GM18909 (cell line): ENCODE data around the gene HEPACAM.

Experiments used
- ATAC-seq: cut with Tn5 transposase; IDR thresholded peaks from one replicate; pipeline ENCODE4 v1.9.1; 2021; ENCODE audit warnings: mild to moderate bottlenecking; ENCODE audit not compliant: unreplicated experiment, poor library complexity

The HEPACAM gene

DNA sequence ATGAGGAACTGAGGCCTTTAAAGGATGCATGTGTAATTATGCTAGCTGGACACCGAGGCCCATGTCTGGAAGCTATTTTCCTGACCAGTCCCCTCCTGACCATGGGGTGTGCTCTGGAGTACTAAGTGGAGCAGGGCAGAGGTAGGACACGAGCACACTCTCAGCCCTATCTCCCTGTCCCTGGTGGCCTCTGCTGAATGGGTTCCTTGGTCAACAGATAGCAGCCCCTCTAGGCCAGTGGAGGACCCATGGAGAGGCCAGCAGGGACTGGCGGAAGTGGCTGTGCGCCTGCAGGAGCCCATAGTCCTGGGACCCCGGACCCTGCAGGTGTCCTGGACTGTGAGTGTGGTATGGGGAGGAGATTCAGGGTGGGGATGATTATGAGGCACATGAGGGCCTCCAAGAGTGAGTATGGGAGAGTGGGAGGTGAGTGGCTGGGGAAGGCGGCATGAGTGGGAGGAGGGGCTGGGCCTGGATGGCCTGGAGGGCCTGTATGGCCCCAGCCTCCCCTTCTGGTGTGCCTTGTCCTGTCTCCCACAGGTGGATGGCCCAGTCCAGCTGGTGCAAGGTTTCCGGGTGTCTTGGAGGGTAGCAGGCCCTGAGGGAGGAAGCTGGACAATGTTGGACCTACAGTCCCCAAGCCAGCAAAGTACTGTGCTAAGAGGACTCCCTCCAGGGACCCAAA is 61.1 kb downstream of the HEPACAM start:
- no peak for ATAC-seq

DNA sequence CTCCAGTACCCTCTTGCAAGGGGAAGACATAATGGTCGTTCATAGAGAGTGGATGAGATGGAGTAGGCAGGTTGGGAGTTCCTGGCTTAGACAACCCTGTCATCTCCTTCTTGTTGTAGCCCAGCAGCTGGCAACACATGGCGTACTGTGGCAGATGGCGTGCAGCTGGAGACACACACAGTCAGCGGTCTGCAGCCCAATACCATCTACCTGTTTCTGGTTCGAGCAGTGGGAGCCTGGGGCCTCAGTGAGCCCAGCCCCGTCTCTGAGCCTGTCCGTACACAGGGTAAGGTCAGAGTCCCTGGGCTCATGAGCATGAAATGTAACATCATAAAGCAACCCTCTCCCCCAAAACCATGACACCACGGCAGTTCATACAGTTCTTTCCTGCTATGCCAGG is 61.9 kb downstream of the HEPACAM start:
- no peak for ATAC-seq

DNA sequence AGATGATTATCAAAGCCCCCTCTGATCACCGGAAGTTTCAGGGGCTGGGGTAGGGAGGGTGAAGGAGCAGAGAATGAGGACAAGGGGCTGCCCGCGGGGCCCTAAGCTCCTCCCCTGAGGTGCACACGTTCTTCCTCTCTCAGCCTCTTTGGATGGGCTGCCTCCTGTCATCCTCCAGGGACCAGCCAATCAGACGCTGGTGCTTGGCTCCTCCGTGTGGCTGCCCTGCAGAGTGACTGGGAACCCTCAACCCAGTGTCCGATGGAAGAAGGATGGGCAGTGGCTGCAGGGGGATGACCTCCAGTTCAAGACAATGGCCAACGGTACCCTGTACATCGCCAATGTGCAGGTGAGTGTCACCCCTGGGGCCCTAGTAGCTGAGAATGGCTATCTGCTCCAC is 63.1 kb downstream of the HEPACAM start:
- no peak for ATAC-seq

DNA sequence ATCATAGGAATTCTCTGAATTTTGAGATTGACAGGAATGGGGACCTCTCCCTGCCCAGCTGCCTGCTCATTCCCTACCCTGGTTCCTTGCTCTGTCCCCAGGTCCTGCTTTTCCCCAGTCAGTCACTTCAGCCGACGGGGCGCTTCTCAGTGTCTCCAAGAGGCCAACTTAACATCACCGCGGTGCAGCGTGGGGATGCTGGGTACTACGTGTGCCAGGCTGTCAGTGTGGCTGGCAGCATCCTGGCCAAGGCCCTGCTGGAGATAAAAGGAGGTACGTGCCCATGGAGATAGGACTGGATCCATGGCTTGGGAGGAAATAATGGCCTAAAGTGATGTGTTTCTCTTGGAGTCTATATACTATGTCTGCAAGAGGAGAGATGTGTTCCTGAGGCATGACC is 63.6 kb downstream of the HEPACAM start:
- no peak for ATAC-seq

DNA sequence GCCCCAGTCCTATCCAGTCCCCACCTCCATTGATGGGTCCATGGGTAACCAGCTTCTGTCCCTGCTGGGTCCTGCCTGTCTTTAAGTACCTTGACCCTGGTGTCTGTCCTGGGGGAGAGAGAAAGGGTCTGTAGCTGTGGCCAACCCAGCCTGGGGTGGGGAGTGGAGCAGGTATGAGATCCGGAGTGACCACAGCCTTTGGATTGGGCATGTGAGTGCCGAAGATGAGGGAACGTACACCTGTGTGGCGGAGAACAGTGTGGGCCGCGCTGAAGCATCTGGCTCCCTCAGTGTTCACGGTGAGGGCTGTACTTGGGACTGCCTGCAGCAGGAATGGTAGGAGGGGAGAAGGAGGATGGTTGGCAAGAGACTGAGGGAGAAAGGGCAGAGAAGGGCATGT is 65.4 kb downstream of the HEPACAM start:
- ATAC-seq, result no peak

DNA sequence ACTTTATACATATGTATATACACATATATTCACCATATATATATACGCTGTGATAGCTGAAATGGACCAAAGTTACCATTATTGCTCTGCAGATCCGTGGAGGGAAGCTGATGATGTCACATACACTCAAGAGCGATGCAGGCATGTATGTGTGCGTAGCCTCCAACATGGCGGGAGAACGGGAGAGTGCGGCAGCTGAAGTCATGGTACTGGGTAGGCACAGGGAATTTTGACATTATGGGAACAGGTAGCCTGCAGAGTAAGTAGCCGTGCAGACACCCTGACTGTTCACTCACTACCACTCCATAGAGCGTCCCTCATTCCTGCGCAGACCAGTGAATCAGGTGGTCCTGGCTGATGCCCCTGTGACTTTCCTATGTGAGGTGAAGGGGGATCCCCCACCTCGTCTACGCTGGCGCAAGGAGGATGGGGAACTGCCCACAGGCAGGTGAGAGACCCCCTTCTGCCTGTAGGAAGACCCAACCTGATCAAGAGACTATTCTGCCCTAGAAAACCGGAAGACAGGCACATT is 65.9 kb downstream of the HEPACAM start:
- no peak for ATAC-seq

DNA sequence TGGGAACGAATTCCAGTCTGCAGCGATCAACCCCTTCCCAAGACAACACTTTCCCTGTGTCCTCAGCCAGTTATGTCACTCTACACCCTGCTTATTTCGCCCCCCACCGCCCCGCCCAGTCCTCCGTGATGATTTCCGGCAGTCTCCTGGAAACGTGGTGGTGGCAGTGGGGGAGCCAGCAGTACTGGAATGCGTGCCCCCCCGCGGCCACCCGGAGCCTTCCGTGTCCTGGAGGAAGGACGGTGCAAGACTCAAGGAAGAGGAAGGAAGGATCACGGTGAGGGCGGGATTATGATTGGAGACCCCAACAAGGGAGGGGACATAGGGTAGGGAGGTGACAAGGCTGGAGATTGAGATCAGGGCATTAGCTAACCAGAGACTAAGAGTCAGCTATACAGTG is 66.5 kb downstream of the HEPACAM start:
- ATAC-seq, result no peak
